Thymus (tissue), 11 donors: ENCODE data around the gene DOK6. TPM values are rescaled to one million over a fixed set of nuclear protein-coding genes. Genes with fewer than 3 reads are reported as not detected.

Experiments used
- DNase-seq, 9 donors: peaks; one replicate each; pipeline ENCODE4 v3.0.0-alpha.2; 2013; ENCODE audit warnings: low spot score in 9 of 9, low read depth in 6 of 9, missing footprints in 1 of 9
- H3K27ac ChIP-seq, 2 donors: one replicate each; pipeline ENCODE4 v1.5.1; 2013; ENCODE audit warnings: control low read depth in 1 of 2, low read depth in 1 of 2, low read length in 1 of 2, mild to moderate bottlenecking in 1 of 2, moderate library complexity in 1 of 2
- H3K27me3 ChIP-seq, 2 donors: one replicate each; pipeline ENCODE4 v1.5.1; 2013; ENCODE audit warnings: low read length in 1 of 2; ENCODE audit not compliant: control insufficient read depth in 2 of 2, insufficient read depth in 1 of 2
- H3K36me3 ChIP-seq, 2 donors: one replicate each; pipeline ENCODE4 v1.5.1; 2013; ENCODE audit warnings: low read length in 1 of 2, mild to moderate bottlenecking in 1 of 2, moderate library complexity in 1 of 2; ENCODE audit not compliant: control insufficient read depth in 2 of 2, insufficient read depth in 2 of 2
- H3K4me1 ChIP-seq, 2 donors: one replicate each; pipeline ENCODE4 v1.5.1; 2013; ENCODE audit warnings: low read length in 2 of 2; ENCODE audit not compliant: control insufficient read depth in 2 of 2, insufficient read depth in 2 of 2
- H3K4me3 ChIP-seq, 2 donors: one replicate each; pipeline ENCODE4 v1.5.1; 2013; ENCODE audit warnings: low read length in 2 of 2, control low read depth in 1 of 2, mild to moderate bottlenecking in 1 of 2
- H3K9me3 ChIP-seq, 2 donors: one replicate each; pipeline ENCODE4 v1.5.1; 2013; ENCODE audit warnings: low read length in 1 of 2, mild to moderate bottlenecking in 1 of 2; ENCODE audit not compliant: control insufficient read depth in 2 of 2, insufficient read depth in 1 of 2
- WGBS: extraction: QIAGEN DNeasy Blood & Tissue Kit; methylation state at CpG from one replicate; pipeline ENCODE4 v1.1.7; 2013; 5-methylcytosine and 5-hydroxymethylcytosine counted together
- polyA plus RNA-seq: library from polyadenylated mRNA; stranded (reverse); fragments of 200-250 nt; gene quantifications from one replicate; pipeline ENCODE4 v1.2.3, GENCODE V29; 2013
- total RNA-seq: library from RNA; stranded (reverse); fragments of 120-200 nt; gene quantifications from one replicate; pipeline ENCODE4 v1.2.4, GENCODE V29; 2013
- donor health status: healthy.

Gene DOK6
- total and polyA plus RNA-seq, 2 donors = 0.57 to 0.75 TPM

GRCh38 chr18:69635482-69635881, 234.8 kb downstream of the DOK6 start:
- Histone ChIP-seq H3K36me3 (no peaks in the 10 kb centered on the region), H3K27me3 (no peaks in the 10 kb centered on the region), H3K9me3 (no peaks in the 10 kb centered on the region), H3K4me3 (no peak overlapping the region), H3K4me1 (no peaks in the 10 kb centered on the region), H3K27ac (no peak overlapping the region)
- DNase-seq = no peak
- 56% methylated on average over 2 of the region's 2 CpGs for WGBS

- no peak overlapping the region for H3K27ac ChIP-seq
- no peaks in the 10 kb centered on the region for H3K9me3 ChIP-seq
- 91% methylated on average over 6 of the region's 6 CpGs for WGBS
- no peaks in the 10 kb centered on the region for H3K4me1 ChIP-seq
- no peaks in the 10 kb centered on the region for H3K27me3 ChIP-seq
- no peaks in the 10 kb centered on the region for H3K36me3 ChIP-seq
- peak in 3 of 9 donors; percentile 1 to 9 (median 4) for DNase-seq
- H3K4me3 ChIP-seq = no peak overlapping the region
Observed at GRCh38 chr18:69636529-69637301, 236.0 kb downstream of the DOK6 start.

GRCh38 chr18:69638056-69638455, 237.4 kb downstream of the DOK6 start:
- 97% methylated on average over 1 of the region's 1 CpG for whole genome bisulfite sequencing
- Histone ChIP-seq H3K4me1 (no peaks in the 10 kb centered on the region), H3K4me3 (no peak overlapping the region), H3K36me3 (no peaks in the 10 kb centered on the region), H3K9me3 (no peaks in the 10 kb centered on the region), H3K27ac (no peak overlapping the region), H3K27me3 (no peaks in the 10 kb centered on the region)
- DNase-seq = no peak

GRCh38 chr18:69647702-69648101, 247.0 kb downstream of the DOK6 start:
- H3K4me3 ChIP-seq = no peak overlapping the region
- no peak overlapping the region for H3K27ac ChIP-seq
- no peaks in the 10 kb centered on the region for H3K4me1 ChIP-seq
- no peaks in the 10 kb centered on the region for H3K9me3 ChIP-seq
- no peaks in the 10 kb centered on the region for H3K36me3 ChIP-seq
- no peaks in the 10 kb centered on the region for H3K27me3 ChIP-seq
- 91% methylated on average over 3 of the region's 3 CpGs for WGBS
- no peak for DNase-seq

- H3K27ac ChIP-seq = no peak overlapping the region
- H3K9me3 ChIP-seq = no peaks in the 10 kb centered on the region
- no peaks in the 10 kb centered on the region for H3K27me3 ChIP-seq
- no peaks in the 10 kb centered on the region for H3K4me1 ChIP-seq
- WGBS = 84% methylated on average over 3 of the region's 3 CpGs
- DNase-seq = no peak
- no peaks in the 10 kb centered on the region for H3K36me3 ChIP-seq
- no peak overlapping the region for H3K4me3 ChIP-seq
Observed at GRCh38 chr18:69648486-69648885, 247.8 kb downstream of the DOK6 start.

- no peak overlapping the region for H3K27ac ChIP-seq
- no peaks in the 10 kb centered on the region for H3K9me3 ChIP-seq
- no peaks in the 10 kb centered on the region for H3K27me3 ChIP-seq
- H3K36me3 ChIP-seq = no peaks in the 10 kb centered on the region
- no peak for DNase-seq
- H3K4me1 ChIP-seq = no peaks in the 10 kb centered on the region
- H3K4me3 ChIP-seq = no peak overlapping the region
- WGBS = 65% methylated on average over 2 of the region's 2 CpGs
Observed at GRCh38 chr18:69649684-69650083, 249.0 kb downstream of the DOK6 start.

GRCh38 chr18:69651243-69651642, 250.6 kb downstream of the DOK6 start:
- Histone ChIP-seq H3K27me3 (no peaks in the 10 kb centered on the region), H3K4me3 (no peak overlapping the region), H3K4me1 (no peaks in the 10 kb centered on the region), H3K9me3 (no peaks in the 10 kb centered on the region), H3K27ac (no peak overlapping the region), H3K36me3 (no peaks in the 10 kb centered on the region)
- 97% methylated on average over 5 of the region's 5 CpGs for WGBS
- DNase-seq = no peak

GRCh38 chr18:69655816-69656215, 255.1 kb downstream of the DOK6 start:
- no peaks in the 10 kb centered on the region for H3K27me3 ChIP-seq
- no peak overlapping the region for H3K4me3 ChIP-seq
- H3K4me1 ChIP-seq = no peaks in the 10 kb centered on the region
- no peaks in the 10 kb centered on the region for H3K9me3 ChIP-seq
- DNase-seq = no peak
- H3K27ac ChIP-seq = no peak overlapping the region
- no peaks in the 10 kb centered on the region for H3K36me3 ChIP-seq

- Histone ChIP-seq H3K9me3 (no peaks in the 10 kb centered on the region), H3K4me1 (no peaks in the 10 kb centered on the region), H3K4me3 (no peak overlapping the region), H3K27ac (no peak overlapping the region), H3K36me3 (no peaks in the 10 kb centered on the region), H3K27me3 (no peaks in the 10 kb centered on the region)
- WGBS = 97% methylated on average over 4 of the region's 4 CpGs
- no peak for DNase-seq
Observed at GRCh38 chr18:69658103-69658502, 257.4 kb downstream of the DOK6 start.
